ENCODE results near the gene STEAP3.

DNA sequence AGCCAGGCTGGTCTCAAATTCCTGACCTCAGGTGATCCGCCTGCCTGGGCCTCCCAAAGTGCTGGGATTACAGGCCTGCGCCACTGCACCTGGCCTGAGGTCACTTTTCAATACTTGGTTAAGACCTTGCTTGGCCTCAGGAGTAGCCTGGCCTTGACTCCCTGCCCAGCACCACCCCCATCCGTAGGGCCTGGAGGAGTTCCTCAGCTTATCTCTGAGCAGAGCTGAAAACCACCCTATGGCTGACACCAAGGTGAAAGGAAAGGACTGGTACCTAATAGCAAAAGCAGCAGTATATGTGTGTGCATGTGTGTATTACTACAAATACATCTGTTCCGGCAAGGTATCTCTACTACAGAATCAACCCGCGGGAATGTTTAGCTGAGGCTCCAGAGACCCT, 56.0 kb downstream of the STEAP3 start:
- TF ChIP-seq, protein P1, sequence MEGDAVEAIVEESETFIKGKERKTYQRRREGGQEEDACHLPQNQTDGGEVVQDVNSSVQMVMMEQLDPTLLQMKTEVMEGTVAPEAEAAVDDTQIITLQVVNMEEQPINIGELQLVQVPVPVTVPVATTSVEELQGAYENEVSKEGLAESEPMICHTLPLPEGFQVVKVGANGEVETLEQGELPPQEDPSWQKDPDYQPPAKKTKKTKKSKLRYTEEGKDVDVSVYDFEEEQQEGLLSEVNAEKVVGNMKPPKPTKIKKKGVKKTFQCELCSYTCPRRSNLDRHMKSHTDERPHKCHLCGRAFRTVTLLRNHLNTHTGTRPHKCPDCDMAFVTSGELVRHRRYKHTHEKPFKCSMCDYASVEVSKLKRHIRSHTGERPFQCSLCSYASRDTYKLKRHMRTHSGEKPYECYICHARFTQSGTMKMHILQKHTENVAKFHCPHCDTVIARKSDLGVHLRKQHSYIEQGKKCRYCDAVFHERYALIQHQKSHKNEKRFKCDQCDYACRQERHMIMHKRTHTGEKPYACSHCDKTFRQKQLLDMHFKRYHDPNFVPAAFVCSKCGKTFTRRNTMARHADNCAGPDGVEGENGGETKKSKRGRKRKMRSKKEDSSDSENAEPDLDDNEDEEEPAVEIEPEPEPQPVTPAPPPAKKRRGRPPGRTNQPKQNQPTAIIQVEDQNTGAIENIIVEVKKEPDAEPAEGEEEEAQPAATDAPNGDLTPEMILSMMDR (IDR thresholded peaks at IDR 0.05) = no peak
- TF ChIP-seq POLR2A (IDR thresholded peaks at IDR 0.05) (no peak), EP300 (IDR thresholded peaks at IDR 0.05) (no peak)
